ENCODE results near the gene PAX3. TPM values are rescaled to one million over a fixed set of nuclear protein-coding genes. Genes with fewer than 3 reads are reported as not detected.

The PAX3 gene
- total RNA-seq, 1 experiment from 2014 or later, result 0.03 TPM

- DNase-seq (ENCODE audit: low read depth in 1 of 2, low spot score in 2 of 2), result no peak
- H3K27me3 ChIP-seq (replicated peaks), result peaks cover 43% of the 10 kb centered on the region
Measured at GRCh38 chr2:222306393-222307142, 7.8 kb upstream of the PAX3 start.

GRCh38 chr2:222305516-222306392 is 7.0 kb upstream of the PAX3 start:
- Histone ChIP-seq H3K4me1 (replicated peaks) (peaks cover 9% of the 10 kb centered on the region), H3K27ac (no peak overlapping the region), H3K9me3 (replicated peaks) (no peaks in the 10 kb centered on the region), H3K27me3 (replicated peaks) (peaks cover 35% of the 10 kb centered on the region), H3K36me3 (no peaks in the 10 kb centered on the region), H3K4me3 (peak overlapping the region; percentile 35)
- DNase-seq (ENCODE audit: low read depth in 1 of 2, low spot score in 2 of 2), result no peak

More at GRCh38 chr2:222306393-222307142, 7.8 kb upstream of the PAX3 start:
- H3K4me3 ChIP-seq, result peak overlapping the region; percentile 35
- H3K4me1 ChIP-seq (replicated peaks), result peaks cover 9% of the 10 kb centered on the region
- H3K36me3 ChIP-seq, result no peaks in the 10 kb centered on the region
- no peaks in the 10 kb centered on the region for H3K9me3 ChIP-seq (replicated peaks)
- no peak overlapping the region for H3K27ac ChIP-seq

GRCh38 chr2:222304737-222305515 is 6.1 kb upstream of the PAX3 start:
- Histone ChIP-seq H3K36me3 (no peaks in the 10 kb centered on the region), H3K27ac (no peak overlapping the region), H3K9me3 (replicated peaks) (no peaks in the 10 kb centered on the region), H3K4me1 (replicated peaks) (peaks cover 9% of the 10 kb centered on the region), H3K27me3 (replicated peaks) (peaks cover 34% of the 10 kb centered on the region), H3K4me3 (no peak overlapping the region)
- DNase-seq (ENCODE audit: low read depth in 1 of 2, low spot score in 2 of 2), result no peak

- no peaks in the 10 kb centered on the region for H3K36me3 ChIP-seq
- no peak overlapping the region for H3K4me3 ChIP-seq
- peaks cover 27% of the 10 kb centered on the region for H3K27me3 ChIP-seq (replicated peaks)
- H3K9me3 ChIP-seq (replicated peaks), result no peaks in the 10 kb centered on the region
- peaks cover 9% of the 10 kb centered on the region for H3K4me1 ChIP-seq (replicated peaks)
- no peak for DNase-seq (ENCODE audit: low read depth in 1 of 2, low spot score in 2 of 2)
- no peak overlapping the region for H3K27ac ChIP-seq
Measured at GRCh38 chr2:222303828-222304736, 5.3 kb upstream of the PAX3 start.

GRCh38 chr2:222303045-222303827 is 4.4 kb upstream of the PAX3 start:
- Histone ChIP-seq H3K4me1 (replicated peaks) (peaks cover 9% of the 10 kb centered on the region), H3K36me3 (no peaks in the 10 kb centered on the region), H3K9me3 (replicated peaks) (no peaks in the 10 kb centered on the region), H3K27ac (no peak overlapping the region), H3K27me3 (replicated peaks) (peaks cover 27% of the 10 kb centered on the region), H3K4me3 (no peak overlapping the region)
- no peak for DNase-seq (ENCODE audit: low read depth in 1 of 2, low spot score in 2 of 2)

- Histone ChIP-seq H3K4me3 (no peak overlapping the region), H3K27me3 (replicated peaks) (peaks cover 24% of the 10 kb centered on the region), H3K36me3 (no peaks in the 10 kb centered on the region), H3K9me3 (replicated peaks) (no peaks in the 10 kb centered on the region), H3K27ac (no peak overlapping the region), H3K4me1 (replicated peaks) (peaks cover 9% of the 10 kb centered on the region)
- DNase-seq (ENCODE audit: low read depth in 1 of 2, low spot score in 2 of 2), result no peak
Measured at GRCh38 chr2:222302178-222303018, 3.6 kb upstream of the PAX3 start.

GRCh38 chr2:222301796-222302118 is 3.0 kb upstream of the PAX3 start:
- Histone ChIP-seq H3K4me3 (no peak overlapping the region), H3K9me3 (replicated peaks) (no peaks in the 10 kb centered on the region), H3K27ac (no peak overlapping the region), H3K36me3 (no peaks in the 10 kb centered on the region), H3K4me1 (replicated peaks) (peaks cover 9% of the 10 kb centered on the region), H3K27me3 (replicated peaks) (peaks cover 18% of the 10 kb centered on the region)
- DNase-seq (ENCODE audit: low read depth in 1 of 2, low spot score in 2 of 2), result no peak

- no peaks in the 10 kb centered on the region for H3K36me3 ChIP-seq
- H3K27ac ChIP-seq, result no peak overlapping the region
- peaks cover 13% of the 10 kb centered on the region for H3K27me3 ChIP-seq (replicated peaks)
- DNase-seq (ENCODE audit: low read depth in 1 of 2, low spot score in 2 of 2), result no peak
- H3K4me1 ChIP-seq (replicated peaks), result peaks cover 9% of the 10 kb centered on the region
- no peaks in the 10 kb centered on the region for H3K9me3 ChIP-seq (replicated peaks)
- H3K4me3 ChIP-seq, result no peak overlapping the region
Measured at GRCh38 chr2:222301053-222301795, 2.4 kb upstream of the PAX3 start.

GRCh38 chr2:222300726-222301052 is 1.9 kb upstream of the PAX3 start:
- H3K36me3 ChIP-seq, result no peaks in the 10 kb centered on the region
- no peaks in the 10 kb centered on the region for H3K9me3 ChIP-seq (replicated peaks)
- H3K27ac ChIP-seq, result no peak overlapping the region
- no peak overlapping the region for H3K4me3 ChIP-seq
- no peak for DNase-seq (ENCODE audit: low read depth in 1 of 2, low spot score in 2 of 2)
- peaks cover 3% of the 10 kb centered on the region for H3K4me1 ChIP-seq (replicated peaks)
- H3K27me3 ChIP-seq (replicated peaks), result peaks cover 13% of the 10 kb centered on the region

- Histone ChIP-seq H3K4me1 (replicated peaks) (peaks cover 5% of the 10 kb centered on the region), H3K9me3 (replicated peaks) (no peaks in the 10 kb centered on the region), H3K4me3 (no peak overlapping the region), H3K27ac (no peak overlapping the region), H3K27me3 (replicated peaks) (peaks cover 9% of the 10 kb centered on the region), H3K36me3 (no peaks in the 10 kb centered on the region)
- no peak for DNase-seq (ENCODE audit: low read depth in 1 of 2, low spot score in 2 of 2)
Measured at GRCh38 chr2:222299906-222300725, 1.3 kb upstream of the PAX3 start.

GRCh38 chr2:222298001-222298310 is 842 bp downstream of the PAX3 start:
- no peaks in the 10 kb centered on the region for H3K9me3 ChIP-seq (replicated peaks)
- H3K36me3 ChIP-seq, result no peaks in the 10 kb centered on the region
- DNase-seq (ENCODE audit: low read depth in 1 of 2, low spot score in 2 of 2), result no peak
- peaks cover 5% of the 10 kb centered on the region for H3K4me1 ChIP-seq (replicated peaks)
- no peak overlapping the region for H3K4me3 ChIP-seq
- H3K27me3 ChIP-seq (replicated peaks), result peaks cover 18% of the 10 kb centered on the region; the same call in 1 of the 2 replicates
- no peak overlapping the region for H3K27ac ChIP-seq

All from SJSA1 (cell line).